Measurements from ENCODE around the gene FNDC11. TPM values are rescaled to one million over a fixed set of nuclear protein-coding genes. Genes with fewer than 3 reads are reported as not detected.

FNDC11 gene
- total RNA-seq, 2 experiments from 2014 or later: 1.7 to 1.8 TPM

GRCh38 chr20:63530788-63531160 is 23.2 kb upstream of the FNDC11 start:
- H3K27ac Mint-ChIP-seq: no peak overlapping the region
- no peaks in the 10 kb centered on the region for H3K9me3 Mint-ChIP-seq
- POLR2A ChIA-PET: interaction anchor here (2.2 kb wide), 1 partner anchor 10 kb away, joined by 10 read pairs; the partner anchor contains the start of gene PPDPF
- DNase-seq (peak in 1 of 14 experiments; percentile 2), ATAC-seq (ENCODE audit: poor library complexity) (no peak)
- H3K27ac ChIP-seq (ENCODE audit: low read depth in 1 of 2, low read length in 2 of 2): no peak overlapping the region
- H3K9me3 ChIP-seq (ENCODE audit: control insufficient read depth in 1 of 2, insufficient read depth in 1 of 2, low read length in 2 of 2): peaks cover 0 to 8% of the 10 kb centered on the region in 2 experiments
- intact Hi-C loops (cut with DNase I, micrococcal nuclease): no loop called here
- H3K36me3 Mint-ChIP-seq (ENCODE audit: low read depth): no peaks in the 10 kb centered on the region
- TF ChIP-seq, protein P1, sequence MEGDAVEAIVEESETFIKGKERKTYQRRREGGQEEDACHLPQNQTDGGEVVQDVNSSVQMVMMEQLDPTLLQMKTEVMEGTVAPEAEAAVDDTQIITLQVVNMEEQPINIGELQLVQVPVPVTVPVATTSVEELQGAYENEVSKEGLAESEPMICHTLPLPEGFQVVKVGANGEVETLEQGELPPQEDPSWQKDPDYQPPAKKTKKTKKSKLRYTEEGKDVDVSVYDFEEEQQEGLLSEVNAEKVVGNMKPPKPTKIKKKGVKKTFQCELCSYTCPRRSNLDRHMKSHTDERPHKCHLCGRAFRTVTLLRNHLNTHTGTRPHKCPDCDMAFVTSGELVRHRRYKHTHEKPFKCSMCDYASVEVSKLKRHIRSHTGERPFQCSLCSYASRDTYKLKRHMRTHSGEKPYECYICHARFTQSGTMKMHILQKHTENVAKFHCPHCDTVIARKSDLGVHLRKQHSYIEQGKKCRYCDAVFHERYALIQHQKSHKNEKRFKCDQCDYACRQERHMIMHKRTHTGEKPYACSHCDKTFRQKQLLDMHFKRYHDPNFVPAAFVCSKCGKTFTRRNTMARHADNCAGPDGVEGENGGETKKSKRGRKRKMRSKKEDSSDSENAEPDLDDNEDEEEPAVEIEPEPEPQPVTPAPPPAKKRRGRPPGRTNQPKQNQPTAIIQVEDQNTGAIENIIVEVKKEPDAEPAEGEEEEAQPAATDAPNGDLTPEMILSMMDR (IDR thresholded peaks at IDR 0.05): no peak
- H3K4me1 Mint-ChIP-seq (ENCODE audit: low read depth): peaks cover 7% of the 10 kb centered on the region
- H3K27me3 Mint-ChIP-seq: no peaks in the 10 kb centered on the region
- CTCF ChIA-PET: no interaction called here
- H3K4me1 ChIP-seq (ENCODE audit: insufficient read depth, low read length): no peaks in the 10 kb centered on the region
- no peak overlapping the region for H3K4me3 Mint-ChIP-seq
- H3K27me3 ChIP-seq (ENCODE audit: control insufficient read depth in 1 of 2, insufficient read depth in 2 of 2, low read length in 2 of 2): no peaks in the 10 kb centered on the region
- H3K36me3 ChIP-seq (ENCODE audit: insufficient read depth, low read length): no peaks in the 10 kb centered on the region
- H3K4me3 ChIP-seq (ENCODE audit: low read length): no peak overlapping the region

DNA sequence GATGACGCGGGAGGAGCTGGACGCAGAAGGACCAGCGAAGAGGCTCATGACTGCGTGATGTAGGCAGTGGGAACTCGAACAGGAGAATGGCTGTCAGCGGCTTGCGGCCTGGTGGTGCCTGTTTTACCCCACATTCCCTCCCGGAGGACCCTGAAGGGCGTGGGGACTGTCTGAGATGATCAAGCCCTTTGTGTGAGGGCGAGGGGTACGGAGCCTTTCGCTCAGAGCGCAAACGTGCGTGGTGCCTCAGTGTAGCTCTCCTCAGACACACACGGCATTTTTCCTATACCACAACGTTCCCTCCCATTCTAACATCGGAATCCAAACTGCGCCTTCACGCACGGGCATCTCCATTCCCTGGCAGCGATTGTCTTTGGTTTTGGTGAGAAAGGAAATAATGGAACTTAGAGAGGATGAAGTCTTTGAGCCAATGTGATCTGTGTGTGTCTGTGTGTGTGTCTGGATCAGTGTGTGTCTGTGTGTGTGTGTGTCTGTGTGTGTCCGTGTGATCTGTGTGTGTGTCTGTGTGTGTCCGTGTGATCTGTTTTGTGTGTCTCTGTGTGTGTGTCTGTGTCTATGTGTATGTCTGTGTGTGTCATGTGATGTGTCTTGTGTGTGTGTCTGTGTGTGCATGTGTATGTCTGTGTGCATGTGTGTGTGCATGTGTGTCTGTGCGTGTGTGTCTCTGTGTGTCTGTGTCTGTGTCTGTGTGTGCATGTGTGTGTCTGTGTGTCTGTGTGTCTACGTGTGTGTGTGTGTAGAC is 22.1 kb upstream of the FNDC11 start:
- POLR2A ChIA-PET: no interaction called here
- DNase-seq (peak in 2 of 14 experiments; percentile 1 to 10), ATAC-seq (ENCODE audit: poor library complexity) (peak; percentile 12)
- peaks cover 7% of the 10 kb centered on the region for H3K4me1 ChIP-seq (ENCODE audit: insufficient read depth, low read length)
- Mint-ChIP-seq H3K27me3 (no peaks in the 10 kb centered on the region), H3K4me1 (ENCODE audit: low read depth) (peaks cover 14% of the 10 kb centered on the region), H3K9me3 (no peaks in the 10 kb centered on the region), H3K4me3 (peak overlapping the region; percentile 11), H3K36me3 (ENCODE audit: low read depth) (no peaks in the 10 kb centered on the region), H3K27ac (no peak overlapping the region)
- TF ChIP-seq, protein P1 (IDR thresholded peaks at IDR 0.05): no peak
- CTCF ChIA-PET: no interaction called here
- peaks cover 0 to 8% of the 10 kb centered on the region in 2 experiments for H3K9me3 ChIP-seq (ENCODE audit: control insufficient read depth in 1 of 2, insufficient read depth in 1 of 2, low read length in 2 of 2)
- no peak overlapping the region for H3K27ac ChIP-seq (ENCODE audit: low read depth in 1 of 2, low read length in 2 of 2)
- H3K36me3 ChIP-seq (ENCODE audit: insufficient read depth, low read length): no peaks in the 10 kb centered on the region
- intact Hi-C loops (cut with DNase I, micrococcal nuclease): no loop called here
- no peak overlapping the region for H3K4me3 ChIP-seq (ENCODE audit: low read length)
- no peaks in the 10 kb centered on the region for H3K27me3 ChIP-seq (ENCODE audit: control insufficient read depth in 1 of 2, insufficient read depth in 2 of 2, low read length in 2 of 2)

GRCh38 chr20:63532449-63532971 is 21.4 kb upstream of the FNDC11 start:
- Histone ChIP-seq H3K27me3 (ENCODE audit: control insufficient read depth in 1 of 2, insufficient read depth in 2 of 2, low read length in 2 of 2) (no peaks in the 10 kb centered on the region), H3K27ac (ENCODE audit: low read depth in 1 of 2, low read length in 2 of 2) (no peak overlapping the region), H3K4me1 (ENCODE audit: insufficient read depth, low read length) (peaks cover 13% of the 10 kb centered on the region), H3K4me3 (ENCODE audit: low read length) (no peak overlapping the region), H3K9me3 (ENCODE audit: control insufficient read depth in 1 of 2, insufficient read depth in 1 of 2, low read length in 2 of 2) (peaks cover 0 to 8% of the 10 kb centered on the region in 2 experiments), H3K36me3 (ENCODE audit: insufficient read depth, low read length) (no peaks in the 10 kb centered on the region)
- Mint-ChIP-seq H3K9me3 (no peaks in the 10 kb centered on the region), H3K27me3 (no peaks in the 10 kb centered on the region), H3K4me3 (no peak overlapping the region), H3K36me3 (ENCODE audit: low read depth) (no peaks in the 10 kb centered on the region), H3K27ac (no peak overlapping the region), H3K4me1 (ENCODE audit: low read depth) (peaks cover 16% of the 10 kb centered on the region)
- TF ChIP-seq, protein P1 (IDR thresholded peaks at IDR 0.05): no peak
- intact Hi-C loops (cut with DNase I, micrococcal nuclease): no loop called here
- POLR2A ChIA-PET: no interaction called here
- DNase-seq: peak in 2 of 14 experiments; percentile 1 to 26
- ATAC-seq (ENCODE audit: poor library complexity): no peak
- CTCF ChIA-PET: no interaction called here
